GM10248 (cell line): ENCODE measurements around the gene RAP1GAP.

Experiments
- CTCF ChIA-PET: fragments of 300-600 bp; sonication (Branson Sonifier 250); formaldehyde crosslinking; extraction: SDS; loops from one replicate; lab custom pipeline; 2021; ENCODE audit warnings: antibody characterized with exemption; lab: Yijun Ruan, JAX
- POLR2A ChIA-PET: fragments of 350-650 bp; sonication (Branson Sonifier 250); formaldehyde crosslinking; extraction: SDS; loops from one replicate; lab custom pipeline; 2020; ENCODE audit warnings: antibody characterized with exemption; lab: Yijun Ruan, JAX
- DNase-seq: peaks from one replicate; pipeline ENCODE4 v3.0.0; 2012; ENCODE audit errors: extremely low spot score
- CTCF ChIP-seq: IDR thresholded peaks from 2 replicates; pipeline ENCODE4 v1.5.1; 2012; ENCODE audit warnings: mild to moderate bottlenecking, low read depth; ENCODE audit errors: extremely low read depth, missing control alignments, control extremely low read depth

The RAP1GAP gene

GRCh38 chr1:21593231-21593630, 75.9 kb downstream of the RAP1GAP start:
- no peak for DNase-seq

GRCh38 chr1:21592086-21592865, 76.9 kb downstream of the RAP1GAP start:
- POLR2A ChIA-PET: interaction anchor here (0.6 kb wide), 1 partner anchor 1042 kb away, joined by 3 read pairs; no protein-coding TSS in a partner anchor
- no peak for TF ChIP-seq CTCF
- CTCF ChIA-PET: interaction anchor here (0.9 kb wide), 1 partner anchor 9 kb away, joined by 3 read pairs; no protein-coding TSS in a partner anchor
- no peak for DNase-seq

More at GRCh38 chr1:21593231-21593630, 75.9 kb downstream of the RAP1GAP start:
- POLR2A ChIA-PET: no interaction called here
- CTCF ChIA-PET: no interaction called here
- TF ChIP-seq CTCF: no peak

- no peak for TF ChIP-seq CTCF
- ChIA-PET CTCF (no interaction called here), POLR2A (no interaction called here)
- no peak for DNase-seq
These were observed 78.2 kb downstream of the RAP1GAP start for GRCh38 chr1:21590934-21591333.

GRCh38 chr1:21590126-21590880, 78.9 kb downstream of the RAP1GAP start:
- POLR2A ChIA-PET: no interaction called here
- TF ChIP-seq CTCF: no peak
- CTCF ChIA-PET: no interaction called here
- no peak for DNase-seq

- CTCF ChIA-PET: no interaction called here
- no peak for TF ChIP-seq CTCF
- no peak for DNase-seq
- POLR2A ChIA-PET: no interaction called here
These were observed 79.5 kb downstream of the RAP1GAP start for GRCh38 chr1:21589618-21590017.

- POLR2A ChIA-PET: no interaction called here
- CTCF ChIA-PET: no interaction called here
These were observed 81.6 kb downstream of the RAP1GAP start for GRCh38 chr1:21587602-21587953.

More at GRCh38 chr1:21587602-21587953, 81.6 kb downstream of the RAP1GAP start:
- DNase-seq: no peak
- TF ChIP-seq CTCF: no peak
